ENCODE data around the gene CAPN5. TPM values are rescaled to one million over a fixed set of nuclear protein-coding genes. Genes with fewer than 3 reads are reported as not detected.

CAPN5 gene
- total and polyA plus RNA-seq, 2 of the 13 experiments (the other 11 are each of a cell fraction or from before 2014, with no cell fraction given), result 0.27 to 1.2 TPM

- no peak for TF ChIP-seq RBFOX2 (IDR thresholded peaks at IDR 0.05; ENCODE audit: low read depth, low read length)
- TF ChIP-seq MED8 (CRISPR knock-in tag; IDR thresholded peaks at IDR 0.05; ENCODE audit: insufficient replicate concordance), result peak; percentile 51
- TF ChIP-seq CBX1 (IDR thresholded peaks at IDR 0.05; ENCODE audit: low read depth), result no peak
- peak; percentile 62; the same call in 1 of the 2 replicates for TF ChIP-seq IKZF5 (CRISPR knock-in tag; IDR thresholded peaks at IDR 0.05)
- TF ChIP-seq ZNF317 (CRISPR knock-in tag; IDR thresholded peaks at IDR 0.05), result 0 out of 2 replicates have a peak, but pooled peaks have one; percentile 62
- 0 out of 2 replicates have a peak, but pooled peaks have one; percentile 42 for TF ChIP-seq ZNF335 (CRISPR knock-in tag; IDR thresholded peaks at IDR 0.05)
- TF ChIP-seq ELF3 (CRISPR knock-in tag; IDR thresholded peaks at IDR 0.05), result peak; percentile 43; the same call in 1 of the 2 replicates
- TF ChIP-seq ZNF205 (CRISPR knock-in tag; IDR thresholded peaks at IDR 0.05), result peak; percentile 42; the same call in 1 of the 2 replicates
- TF ChIP-seq NFE2L1 (CRISPR knock-in tag; IDR thresholded peaks at IDR 0.05; ENCODE audit: borderline replicate concordance), result no peak
- no peak for TF ChIP-seq SOX13 (IDR thresholded peaks at IDR 0.05)
- TF ChIP-seq SOX13 (CRISPR knock-in tag; conservative IDR thresholded peaks at IDR 0.05 in 1 of 2, IDR thresholded peaks at IDR 0.05 in 1 of 2), result peak in 1 of 2 experiments; percentile 54; a peak in 1 of 4 replicates
- TF ChIP-seq HNRNPL (IDR thresholded peaks at IDR 0.05; ENCODE audit: low read depth, low read length), result 0 out of 2 replicates have a peak, but pooled peaks have one; percentile 23
- TF ChIP-seq CREM (IDR thresholded peaks at IDR 0.05), result peak; percentile 51
- TF ChIP-seq CREM (CRISPR knock-in tag; IDR thresholded peaks at IDR 0.05), result no peak
- no peak for TF ChIP-seq ZFP90 (CRISPR knock-in tag; IDR thresholded peaks at IDR 0.05; ENCODE audit: borderline replicate concordance)
- TF ChIP-seq ZNF281 (CRISPR knock-in tag; IDR thresholded peaks at IDR 0.05; ENCODE audit: borderline replicate concordance), result peak; percentile 87
- TF ChIP-seq CCAR2 (optimal IDR thresholded peaks at IDR 0.05; ENCODE audit: low read depth, low read length), result no peak
- 0 out of 2 replicates have a peak, but pooled peaks have one; percentile 26 for TF ChIP-seq ZNF235 (CRISPR knock-in tag; IDR thresholded peaks at IDR 0.05; ENCODE audit: borderline replicate concordance)
- TF ChIP-seq ZNF792 (CRISPR knock-in tag; IDR thresholded peaks at IDR 0.05), result peak; percentile 64; the same call in 1 of the 2 replicates
- 0 out of 2 replicates have a peak, but pooled peaks have one; percentile 63 for TF ChIP-seq HMG20B (CRISPR knock-in tag; conservative IDR thresholded peaks at IDR 0.05)
- TF ChIP-seq FOSL2 (CRISPR knock-in tag; IDR thresholded peaks at IDR 0.05), result peak; percentile 54
- TF ChIP-seq ZMYM3 (CRISPR knock-in tag; IDR thresholded peaks at IDR 0.05), result peak; percentile 92
- TF ChIP-seq ATF3 (CRISPR knock-in tag; IDR thresholded peaks at IDR 0.05), result no peak
- TF ChIP-seq FOXO1 (CRISPR knock-in tag; IDR thresholded peaks at IDR 0.05), result peak; percentile 57; the same call in 1 of the 2 replicates
- no peak for TF ChIP-seq ZNF253 (CRISPR knock-in tag; IDR thresholded peaks at IDR 0.05; ENCODE audit: borderline replicate concordance)
- no peak for TF ChIP-seq SOX6 (IDR thresholded peaks at IDR 0.05)
- peak; percentile 71 for TF ChIP-seq SOX6 (CRISPR knock-in tag; IDR thresholded peaks at IDR 0.05)
- peak; percentile 59; the same call in 1 of the 2 replicates for TF ChIP-seq AKAP8 (CRISPR knock-in tag; IDR thresholded peaks at IDR 0.05)
Observed at GRCh38 chr11:77144857-77145428, 78.2 kb downstream of the CAPN5 start (continued).

All from HepG2 (cell line).